ENCODE results near the gene SYCN. TPM values are rescaled to one million over a fixed set of nuclear protein-coding genes. Genes with fewer than 3 reads are reported as not detected.

SYCN gene, protein sequence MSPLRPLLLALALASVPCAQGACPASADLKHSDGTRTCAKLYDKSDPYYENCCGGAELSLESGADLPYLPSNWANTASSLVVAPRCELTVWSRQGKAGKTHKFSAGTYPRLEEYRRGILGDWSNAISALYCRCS
- not detected for total RNA-seq

DNA sequence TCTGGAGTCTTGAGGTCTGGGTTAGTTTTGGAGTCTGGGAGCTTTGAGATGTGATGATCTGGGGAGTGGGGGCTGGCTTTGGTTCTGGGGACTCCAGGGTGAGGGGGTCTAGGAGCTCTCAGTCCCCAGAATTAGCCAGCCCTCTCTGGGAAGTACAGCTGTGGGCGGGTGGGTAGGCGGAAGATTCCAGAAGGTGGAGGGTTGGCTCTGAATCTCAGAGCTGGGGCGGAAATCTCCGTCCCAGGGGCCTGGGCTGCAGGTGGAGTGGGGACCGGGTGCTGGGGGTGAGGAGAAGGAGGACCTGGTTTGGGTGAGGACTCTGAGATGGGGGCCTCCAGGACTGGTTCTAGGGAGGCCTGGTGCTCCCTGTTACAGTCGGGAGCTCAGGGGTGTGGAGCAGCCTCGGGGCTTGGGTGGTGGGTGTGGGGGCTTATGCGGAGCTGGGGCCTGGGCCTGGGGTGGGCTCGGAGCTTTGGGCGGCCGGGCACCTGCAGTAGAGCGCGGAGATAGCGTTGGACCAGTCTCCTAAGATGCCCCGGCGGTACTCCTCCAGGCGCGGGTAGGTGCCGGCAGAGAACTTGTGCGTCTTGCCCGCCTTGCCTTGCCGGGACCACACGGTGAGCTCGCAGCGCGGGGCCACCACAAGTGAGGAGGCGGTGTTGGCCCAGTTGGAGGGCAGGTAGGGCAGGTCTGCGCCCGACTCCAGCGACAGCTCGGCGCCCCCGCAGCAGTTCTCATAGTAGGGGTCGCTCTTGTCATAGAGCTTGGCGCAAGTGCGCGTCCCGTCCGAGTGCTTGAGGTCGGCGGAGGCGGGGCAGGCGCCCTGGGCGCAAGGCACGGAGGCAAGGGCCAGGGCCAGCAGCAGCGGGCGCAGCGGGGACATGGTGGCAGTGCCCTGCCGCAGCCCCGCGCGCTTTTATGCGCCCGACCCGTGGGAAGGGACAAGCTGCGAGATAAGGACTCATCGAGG lies at the start of gene SYCN:
TSS of gene SYCN (minus strand) at position 892 of the 970 bp plus-strand sequence. CDS start at position 883, 9 bp downstream.

GRCh38 chr19:39248806-39249205 lies 44.7 kb upstream of the SYCN start, which contains the start of gene IFNL4:
IFNL4 (minus strand) TSS chr19:39248856.

DNA sequence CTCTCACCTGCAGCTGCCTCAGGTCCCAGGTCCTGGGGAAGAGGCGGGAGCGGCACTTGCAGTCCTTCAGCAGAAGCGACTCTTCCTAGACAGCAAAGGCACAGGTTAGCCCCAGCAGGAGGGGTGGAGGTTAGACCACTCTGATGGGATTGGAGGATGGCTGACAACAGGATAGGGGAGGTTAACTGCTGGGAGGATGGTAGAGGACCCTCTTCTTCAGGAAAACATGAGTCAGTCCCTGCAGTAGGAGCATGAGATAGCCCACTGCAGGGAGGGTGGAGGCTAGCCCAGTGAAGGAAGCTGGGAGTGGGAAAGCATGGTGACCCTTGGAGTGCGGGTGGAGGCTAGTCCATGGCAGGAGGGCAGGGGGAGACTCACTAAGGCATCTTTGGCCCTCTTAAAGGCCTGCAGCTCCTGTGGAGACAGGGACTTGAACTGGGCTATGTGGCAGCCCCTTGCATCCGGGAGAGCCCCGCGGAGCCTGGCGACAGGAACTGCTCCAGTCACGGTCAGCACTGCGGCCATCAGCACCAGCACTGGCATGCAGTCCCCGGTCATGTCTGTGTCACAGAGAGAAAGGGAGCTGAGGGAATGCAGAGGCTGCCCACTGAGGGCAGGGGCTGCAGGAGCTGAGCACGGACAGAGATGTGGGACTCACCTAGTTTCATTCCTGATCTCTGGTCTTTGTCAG lies 40.5 kb upstream of the SYCN start, which contains the start of gene IFNL3:
TSS of gene IFNL3 (minus strand) at position 597 of the 691 bp plus-strand sequence. CDS start at position 558, 39 bp downstream.

DNA sequence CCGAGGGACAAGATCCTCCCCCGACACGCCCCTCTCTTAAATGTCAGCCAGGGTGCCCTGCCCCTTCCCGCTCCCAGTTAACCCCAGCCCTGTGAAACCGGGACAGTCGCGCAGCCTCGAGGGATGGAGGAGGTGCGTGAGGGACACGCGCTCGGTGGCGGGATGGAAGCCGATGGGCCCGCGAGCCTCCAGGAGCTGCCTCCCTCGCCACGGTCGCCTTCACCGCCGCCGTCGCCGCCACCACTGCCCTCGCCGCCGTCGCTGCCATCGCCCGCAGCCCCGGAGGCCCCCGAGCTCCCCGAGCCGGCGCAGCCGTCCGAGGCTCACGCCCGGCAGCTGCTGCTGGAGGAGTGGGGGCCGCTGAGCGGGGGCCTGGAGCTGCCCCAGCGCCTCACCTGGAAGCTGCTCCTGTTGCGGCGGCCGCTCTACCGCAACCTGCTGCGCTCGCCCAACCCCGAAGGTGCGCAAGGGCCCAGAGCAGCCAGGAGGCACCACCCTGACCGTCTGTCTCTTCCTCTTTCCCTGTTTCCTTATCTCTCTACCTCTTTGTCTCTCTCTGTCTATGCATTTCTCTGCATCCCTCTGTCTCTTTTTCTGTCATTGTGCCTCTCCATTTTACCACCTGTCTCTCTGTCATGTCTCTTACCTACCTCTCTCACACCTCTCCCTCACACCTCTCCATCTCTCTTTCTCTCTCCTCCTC lies 7.1 kb downstream of the SYCN start, which contains the start of gene NCCRP1:
TSS of gene NCCRP1 (plus strand) at position 105 of the 703 bp plus-strand sequence. CDS start at position 124, 19 bp downstream.

Other genes with a start within 250 kb of the SYCN start
- gene FBXO17, start 228.5 kb downstream of the SYCN start, total RNA-seq: 10 to 100 TPM; 26.0 to 26.8 TPM
- 1 to 10 TPM; 3.8 to 4.0 TPM for gene FBXO27, start 171.7 kb downstream of the SYCN start, total RNA-seq
- 10 to 100 TPM in 1 of 2 donors, 1 to 10 TPM in 1; 2.1 to 14.3 TPM for gene ACP7, start 119.9 kb downstream of the SYCN start, total RNA-seq
- 10 to 100 TPM; 13.1 to 21.3 TPM for gene PAK4, start 78.5 kb downstream of the SYCN start, total RNA-seq
- 10 to 100 TPM in 1 of 2 donors, 1 to 10 TPM in 1; 1.3 to 12.4 TPM for gene NCCRP1, start 7.3 kb downstream of the SYCN start, total RNA-seq
- gene IFNL3, start 40.7 kb upstream of the SYCN start, total RNA-seq: not detected
- gene IFNL4, start 44.6 kb upstream of the SYCN start, total RNA-seq: not detected
- not detected for gene IFNL2, start 64.1 kb upstream of the SYCN start, total RNA-seq
- gene IFNL1, start 92.1 kb upstream of the SYCN start, total RNA-seq: not detected
- gene LRFN1, start 116.6 kb upstream of the SYCN start, total RNA-seq: under 1 TPM; 0.34 to 0.67 TPM
- 1 to 10 TPM in 1 of 2 donors, not detected in 1; 1.0 TPM for gene GMFG, start 131.8 kb upstream of the SYCN start, total RNA-seq
- gene SAMD4B, start 138.2 kb upstream of the SYCN start, total RNA-seq: 10 to 100 TPM; 53.9 to 58.2 TPM
- 10 to 100 TPM; 29.6 to 35.3 TPM for gene PAF1, start 186.8 kb upstream of the SYCN start, total RNA-seq
- gene MED29, start 187.1 kb upstream of the SYCN start, total RNA-seq: 10 to 100 TPM; 21.3 to 30.3 TPM
- gene ZFP36, start 202.6 kb upstream of the SYCN start, total RNA-seq: 1 to 10 TPM; 3.7 to 3.8 TPM
- gene PLEKHG2, start 208.4 kb upstream of the SYCN start, total RNA-seq: 1 to 10 TPM; 2.8 to 6.0 TPM
- 10 to 100 TPM; 19.6 to 51.0 TPM for gene RPS16, start 231.7 kb upstream of the SYCN start, total RNA-seq
- gene SUPT5H, start 241.3 kb upstream of the SYCN start, total RNA-seq: 10 to 100 TPM; 64.9 to 75.0 TPM

All from melanocyte of skin (primary cell).